Right lobe of liver (tissue), 4 donors: Measurements from ENCODE around the gene LSM5.

ENCODE experiments used
- CTCF ChIP-seq, 4 donors: fragments of 200-600 bp in 3 of 4; fragments of 450-650 bp in 1 of 4; IDR thresholded peaks; one replicate each; pipeline versions ENCODE4 v1.5.1 to v1.8.0; 2016 to 2022; ENCODE audit warnings: antibody characterized with exemption in 4 of 4, mild to moderate bottlenecking in 2 of 4
- POLR2A ChIP-seq: fragments of 450-650 bp; IDR thresholded peaks from one replicate; pipeline ENCODE4 v1.6.1; 2017; ENCODE audit warnings: antibody characterized with exemption, mild to moderate bottlenecking
- donor health status: DM: no; HTN: no; CAD: no.
- donor health status: DM: no; HTN: no; CAD: no.
- donor health status: DM: no; HTN: yes; CAD: no.

GRCh38 chr7:32476816-32477648 lies 13.1 kb downstream of the LSM5 start:
- TF ChIP-seq CTCF (IDR thresholded peaks at IDR 0.05): no peak
- TF ChIP-seq POLR2A: no peak
